ENCODE measurements around the gene IL36RN. TPM values are rescaled to one million over a fixed set of nuclear protein-coding genes. Genes with fewer than 3 reads are reported as not detected.
"Not testable (repeated sequence)": the region's sequence is repeated elsewhere in the genome, so short reads cannot be mapped to it uniquely, and the experiment has no call there.

Gene IL36RN
- polyA plus RNA-seq, 2 of the 4 experiments (the other 2 are of a cell fraction) = not detected

DNA sequence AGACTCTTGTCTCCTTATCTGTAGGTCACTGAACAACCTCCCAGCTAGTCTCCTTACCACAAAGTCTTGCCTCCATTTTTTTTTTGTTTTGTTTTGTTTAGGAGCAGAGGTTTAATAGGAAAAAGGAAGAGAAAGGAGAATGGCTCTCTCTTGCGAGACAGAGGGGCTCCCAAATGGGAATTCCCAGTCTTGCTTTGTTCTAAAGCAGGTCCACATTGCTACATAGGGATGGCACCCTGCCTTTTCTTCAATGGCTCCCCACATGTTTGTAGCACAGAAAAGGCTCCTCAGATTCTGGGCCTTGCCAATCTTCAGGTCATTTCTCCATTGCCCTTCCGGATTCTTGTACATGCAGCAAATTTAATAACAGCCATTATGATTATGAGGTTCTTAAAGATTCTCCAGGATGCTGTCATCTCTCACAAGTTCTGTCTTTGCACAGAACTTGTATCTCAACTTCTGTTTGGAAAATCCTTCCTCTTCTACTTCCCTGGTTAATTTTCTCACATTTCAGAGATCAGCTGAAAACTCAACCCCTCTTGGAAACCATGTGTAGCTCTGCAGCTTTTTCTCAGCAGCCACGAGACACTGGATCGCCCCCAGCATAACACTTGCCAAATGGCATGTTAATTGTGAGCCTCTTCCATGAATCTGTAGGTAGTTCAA lies 32.4 kb downstream of the IL36RN start:
- no peak overlapping the region for H3K4me2 ChIP-seq
- TF ChIP-seq FOSL2 (IDR thresholded peaks at IDR 0.05) (no peak), FOSL2 (CRISPR knock-in tag; IDR thresholded peaks at IDR 0.05) (no peak), CHD4 (IDR thresholded peaks at IDR 0.05; ENCODE audit: borderline replicate concordance) (no peak), HOXB5 (CRISPR knock-in tag; IDR thresholded peaks at IDR 0.05) (no peak), RNF2 (IDR thresholded peaks at IDR 0.05; ENCODE audit: borderline replicate concordance, low read depth) (no peak), RCOR1 (IDR thresholded peaks at IDR 0.05; ENCODE audit: low read depth, low read length) (no peak), EHMT2 (IDR thresholded peaks at IDR 0.05; ENCODE audit: low read depth) (no peak), EP300 (IDR thresholded peaks at IDR 0.05) (no peak), CHD2 (IDR thresholded peaks at IDR 0.05; ENCODE audit: low read length, partially characterized antibody) (no peak), POLR2A (IDR thresholded peaks at IDR 0.05; ENCODE audit: low read length) (no peak), FOSB (CRISPR knock-in tag; IDR thresholded peaks at IDR 0.05) (no peak), MYC (IDR thresholded peaks at IDR 0.05; ENCODE audit: borderline replicate concordance, low read length) (no peak), HOXA7 (CRISPR knock-in tag; IDR thresholded peaks at IDR 0.05) (no peak), POLR2AphosphoS2 (conservative IDR thresholded peaks at IDR 0.05; ENCODE audit: low read length) (no peak), RAD21 (conservative IDR thresholded peaks at IDR 0.05 in 1 of 2, IDR thresholded peaks at IDR 0.05 in 1 of 2) (no peak)
- TF ChIP-seq, protein P1, sequence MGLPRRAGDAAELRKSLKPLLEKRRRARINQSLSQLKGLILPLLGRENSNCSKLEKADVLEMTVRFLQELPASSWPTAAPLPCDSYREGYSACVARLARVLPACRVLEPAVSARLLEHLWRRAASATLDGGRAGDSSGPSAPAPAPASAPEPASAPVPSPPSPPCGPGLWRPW (IDR thresholded peaks at IDR 0.05) = no peak
- TF ChIP-seq, protein P2, sequence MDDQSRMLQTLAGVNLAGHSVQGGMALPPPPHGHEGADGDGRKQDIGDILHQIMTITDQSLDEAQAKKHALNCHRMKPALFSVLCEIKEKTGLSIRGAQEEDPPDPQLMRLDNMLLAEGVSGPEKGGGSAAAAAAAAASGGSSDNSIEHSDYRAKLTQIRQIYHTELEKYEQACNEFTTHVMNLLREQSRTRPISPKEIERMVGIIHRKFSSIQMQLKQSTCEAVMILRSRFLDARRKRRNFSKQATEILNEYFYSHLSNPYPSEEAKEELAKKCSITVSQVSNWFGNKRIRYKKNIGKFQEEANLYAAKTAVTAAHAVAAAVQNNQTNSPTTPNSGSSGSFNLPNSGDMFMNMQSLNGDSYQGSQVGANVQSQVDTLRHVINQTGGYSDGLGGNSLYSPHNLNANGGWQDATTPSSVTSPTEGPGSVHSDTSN (IDR thresholded peaks at IDR 0.05) = no peak
- TF ChIP-seq, protein P3, sequence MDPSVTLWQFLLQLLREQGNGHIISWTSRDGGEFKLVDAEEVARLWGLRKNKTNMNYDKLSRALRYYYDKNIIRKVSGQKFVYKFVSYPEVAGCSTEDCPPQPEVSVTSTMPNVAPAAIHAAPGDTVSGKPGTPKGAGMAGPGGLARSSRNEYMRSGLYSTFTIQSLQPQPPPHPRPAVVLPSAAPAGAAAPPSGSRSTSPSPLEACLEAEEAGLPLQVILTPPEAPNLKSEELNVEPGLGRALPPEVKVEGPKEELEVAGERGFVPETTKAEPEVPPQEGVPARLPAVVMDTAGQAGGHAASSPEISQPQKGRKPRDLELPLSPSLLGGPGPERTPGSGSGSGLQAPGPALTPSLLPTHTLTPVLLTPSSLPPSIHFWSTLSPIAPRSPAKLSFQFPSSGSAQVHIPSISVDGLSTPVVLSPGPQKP (IDR thresholded peaks at IDR 0.05; ENCODE audit: low read depth, low read length) = no peak
- DNase-seq (ENCODE audit: low read depth in 1 of 2, low spot score in 1 of 2) (no peak), FAIRE-seq (no peak), ATAC-seq (no peak)
- peaks cover 14% of the 10 kb centered on the region for H3K9me3 ChIP-seq
- 22% methylated on average over 4 of the region's 4 CpGs for WGBS (ENCODE audit: missing lambda C conversion rate)
- CTCF ChIA-PET = interaction anchor here (1.8 to 6.5 kb wide), 2 partner anchors 13 to 46 kb away, joined by 6 to 44 read pairs; no protein-coding TSS in a partner anchor
- H3K4me1 ChIP-seq = no peaks in the 10 kb centered on the region
- H3K27ac ChIP-seq = no peak overlapping the region
- no peak overlapping the region for H3K4me3 ChIP-seq
- POLR2A ChIA-PET = no interaction called here

DNA sequence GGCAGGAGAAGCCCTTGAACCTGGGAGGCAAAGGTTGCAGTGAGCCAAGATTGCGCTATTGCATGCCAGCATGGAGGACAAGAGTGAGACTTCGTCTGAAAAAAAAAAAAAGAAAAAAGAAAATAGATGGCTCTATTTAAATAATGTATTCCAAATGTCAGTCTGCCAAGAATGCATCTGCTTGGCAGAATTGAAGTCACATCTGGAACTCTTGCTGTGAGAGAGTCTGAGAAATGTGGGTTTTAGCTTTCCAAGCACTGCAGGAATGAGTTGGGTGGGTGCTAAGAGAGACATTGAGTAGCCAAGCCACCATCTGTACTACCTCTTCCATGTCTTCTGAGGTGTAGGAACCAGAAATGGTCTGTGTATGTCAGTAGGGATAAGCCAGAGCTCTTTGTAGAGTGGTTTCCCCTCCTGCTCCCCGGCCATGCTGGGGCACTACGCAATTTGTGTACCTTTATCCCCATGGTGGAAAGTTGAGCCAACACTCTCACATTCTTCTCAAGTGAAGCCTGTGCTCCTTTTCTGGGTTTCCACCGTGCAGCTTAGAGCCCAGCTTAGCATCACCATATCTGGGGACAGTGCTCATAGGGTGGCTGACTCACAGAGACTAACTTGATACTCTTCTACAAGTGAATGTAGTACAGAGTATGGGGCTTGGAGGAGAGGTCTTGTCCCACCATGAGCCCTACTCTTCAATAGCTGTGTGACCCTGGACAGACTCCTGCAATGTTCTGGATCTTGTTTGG lies 34.0 kb downstream of the IL36RN start:
- H3K27ac ChIP-seq = no peak overlapping the region
- H3K4me3 ChIP-seq = no peak overlapping the region
- POLR2A ChIA-PET = no interaction called here
- ATAC-seq (peak in 1 of 2 experiments; percentile 39; a peak in 1 of 6 replicates), FAIRE-seq (no peak), DNase-seq (ENCODE audit: low read depth in 1 of 2, low spot score in 1 of 2) (no peak)
- H3K4me1 ChIP-seq = no peaks in the 10 kb centered on the region
- H3K9me3 ChIP-seq = peaks cover 15% of the 10 kb centered on the region; the same call in 2 of the 3 replicates
- 16% methylated on average over 5 of the region's 5 CpGs for WGBS (ENCODE audit: missing lambda C conversion rate)
- TF ChIP-seq EP300 (IDR thresholded peaks at IDR 0.05) = no peak
- no peak overlapping the region for H3K4me2 ChIP-seq
- CTCF ChIA-PET = interaction anchor here (0.8 to 6.5 kb wide), 3 partner anchors 9 to 111 kb away, joined by 3 to 44 read pairs (median 3); no protein-coding TSS in a partner anchor

DNA sequence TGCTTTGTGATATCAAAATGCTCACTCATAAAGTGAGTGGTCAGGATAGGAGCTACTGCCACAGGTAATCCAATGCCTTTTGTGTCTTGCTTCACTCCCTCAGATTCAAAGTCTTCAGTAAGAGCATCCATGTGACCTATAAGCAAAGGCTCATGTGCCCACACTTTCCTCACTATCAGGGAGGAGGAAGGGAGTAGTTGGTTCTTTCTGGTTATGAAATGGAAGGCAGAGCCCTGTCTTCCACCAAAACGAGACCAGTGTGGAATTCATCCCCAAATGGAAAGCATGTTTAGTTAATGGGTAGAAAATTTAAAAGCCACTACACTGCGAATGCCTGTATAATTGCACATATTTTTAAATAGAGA lies 34.6 kb downstream of the IL36RN start:
- H3K9me3 ChIP-seq = peaks cover 15% of the 10 kb centered on the region; the same call in 2 of the 3 replicates
- no peak overlapping the region for H3K4me2 ChIP-seq
- ATAC-seq = no peak
- WGBS (ENCODE audit: missing lambda C conversion rate) = 10% methylated on average over 2 of the region's 2 CpGs
- no peak for FAIRE-seq
- ChIA-PET CTCF (interaction anchor here (6.5 kb wide), 1 partner anchor 15 kb away, joined by 44 read pairs; no protein-coding TSS in a partner anchor), POLR2A (no interaction called here)
- no peak overlapping the region for H3K4me3 ChIP-seq
- no peak overlapping the region for H3K27ac ChIP-seq
- no peaks in the 10 kb centered on the region for H3K4me1 ChIP-seq
- TF ChIP-seq CBX8 (IDR thresholded peaks at IDR 0.05) (no peak), HOXB13 (CRISPR knock-in tag; IDR thresholded peaks at IDR 0.05; ENCODE audit: low read depth) (no peak), MYC (IDR thresholded peaks at IDR 0.05; ENCODE audit: borderline replicate concordance, low read length) (no peak)
- TF ChIP-seq, protein P1 (IDR thresholded peaks at IDR 0.05) = no peak
- DNase-seq (ENCODE audit: low read depth in 1 of 2, low spot score in 1 of 2) = no peak

DNA sequence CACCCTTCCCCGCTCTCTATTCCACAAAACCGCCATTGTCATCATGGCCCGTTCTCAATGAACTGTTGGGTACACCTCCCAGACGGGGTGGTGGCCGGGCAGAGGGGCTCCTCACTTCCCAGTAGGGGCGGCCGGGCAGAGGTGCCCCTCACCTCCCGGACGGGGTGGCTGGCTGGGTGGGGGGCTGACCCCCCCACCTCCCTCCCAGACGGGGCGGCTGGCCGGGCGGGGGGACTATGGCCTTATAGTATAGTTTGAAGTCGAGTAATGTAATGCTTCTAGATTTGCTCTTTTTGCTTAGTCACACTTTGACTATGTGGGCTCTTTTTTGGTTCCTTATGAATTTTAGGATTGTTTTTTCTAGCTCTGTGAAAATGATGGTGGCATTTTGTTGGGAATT lies 37.3 kb downstream of the IL36RN start:
- FAIRE-seq; CTCF ChIA-PET; ATAC-seq; H3K27ac ChIP-seq; H3K4me3 ChIP-seq; DNase-seq (ENCODE audit: low read depth in 1 of 2, low spot score in 1 of 2); H3K4me2 ChIP-seq; POLR2A ChIA-PET; H3K4me1 ChIP-seq: not testable (repeated sequence)
- peaks cover 15% of the 10 kb centered on the region; the same call in 2 of the 3 replicates for H3K9me3 ChIP-seq
- WGBS (ENCODE audit: missing lambda C conversion rate) = 74% methylated on average over 10 of the region's 14 CpGs

DNA sequence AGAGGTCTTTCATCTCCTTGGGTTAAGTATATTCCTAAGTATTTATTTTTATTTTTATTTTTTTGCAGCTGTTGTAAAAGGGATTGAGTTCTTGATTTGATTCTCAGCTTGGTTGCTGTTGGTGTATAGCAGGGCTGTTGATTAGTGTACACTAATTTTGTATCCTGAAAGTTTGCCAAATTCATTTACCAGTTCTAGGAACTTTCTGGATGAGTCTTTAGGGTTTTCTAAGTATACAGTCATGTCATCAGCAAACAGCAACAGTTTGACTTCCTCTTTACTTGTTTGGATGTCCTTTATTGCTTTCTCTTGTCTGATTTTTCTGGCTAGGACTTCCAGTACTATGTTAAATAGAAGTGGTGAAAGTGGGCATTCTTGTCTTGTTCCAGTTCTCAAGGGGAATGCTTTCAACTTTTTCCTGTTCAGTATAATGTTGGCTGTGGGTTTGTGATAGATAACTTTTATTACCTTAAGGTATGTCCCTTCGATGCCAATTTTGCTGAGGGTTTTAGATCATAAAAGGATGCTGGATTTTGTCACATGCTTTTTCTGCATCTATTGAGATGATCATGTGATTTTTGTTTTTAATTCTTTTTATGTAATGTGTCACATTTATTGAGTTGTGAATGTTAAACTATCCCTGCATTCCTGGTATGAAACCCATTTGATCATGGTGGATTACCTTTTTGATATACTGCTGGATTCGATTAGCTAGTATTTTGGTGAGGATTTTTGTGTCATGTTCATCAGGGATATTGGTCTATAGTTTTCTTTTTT lies 38.0 kb downstream of the IL36RN start:
- 0% methylated on average over 2 of the region's 2 CpGs for WGBS (ENCODE audit: missing lambda C conversion rate)
- FAIRE-seq; ATAC-seq; H3K4me1 ChIP-seq; DNase-seq (ENCODE audit: low read depth in 1 of 2, low spot score in 1 of 2); H3K4me2 ChIP-seq; POLR2A ChIA-PET; H3K27ac ChIP-seq; H3K4me3 ChIP-seq: not testable (repeated sequence)
- peaks cover 15% of the 10 kb centered on the region; the same call in 2 of the 3 replicates for H3K9me3 ChIP-seq
- CTCF ChIA-PET = interaction anchor here (1.9 to 4.1 kb wide), 2 partner anchors 17 to 40 kb away, joined by 5 to 20 read pairs; no protein-coding TSS in a partner anchor

Measured in A549 (cell line).